HepG2 (cell line): ENCODE results near the gene NCR3LG1. TPM values are rescaled to one million over a fixed set of nuclear protein-coding genes. Genes with fewer than 3 reads are reported as not detected.

ENCODE experiments used
- ARNT2 ChIP-seq: sonication (generic); formaldehyde crosslinking; IDR thresholded peaks from 2 replicates; pipeline ENCODE4 v1.8.0; 2022; ENCODE audit warnings: mild to moderate bottlenecking, low read depth, missing genetic modification reagents, moderate library complexity
- ATF7 ChIP-seq, 2 experiments: fragments of 450-650 bp in 1 of 2; sonication (generic) in 1 of 2; formaldehyde crosslinking in 1 of 2; IDR thresholded peaks; 2 replicates each; pipeline versions ENCODE4 v1.4.0 to v1.6.1; 2016 to 2020; ENCODE audit warnings: antibody characterized with exemption in 1 of 2, mild to moderate bottlenecking in 1 of 2, missing genetic modification reagents in 1 of 2
- CHD2 ChIP-seq: IDR thresholded peaks from 2 replicates; pipeline ENCODE4 v1.6.1; 2011; ENCODE audit warnings: low read depth, low read length, improper control_type of control experiment
- CSRNP1 ChIP-seq: sonication (generic); formaldehyde crosslinking; IDR thresholded peaks from 2 replicates; pipeline ENCODE4 v1.8.1; 2023; ENCODE audit warnings: mild to moderate bottlenecking, missing genetic modification reagents
- DDIT3 ChIP-seq: sonication (generic); formaldehyde crosslinking; IDR thresholded peaks from 2 replicates; pipeline ENCODE4 v1.4.0; 2020; ENCODE audit warnings: mild to moderate bottlenecking, missing genetic modification reagents
- KDM4B ChIP-seq: sonication (generic); formaldehyde crosslinking; IDR thresholded peaks from 2 replicates; pipeline ENCODE4 v1.4.0; 2020; ENCODE audit warnings: missing genetic modification reagents
- KLF12 ChIP-seq: sonication (generic); formaldehyde crosslinking; IDR thresholded peaks from 2 replicates; pipeline ENCODE4 v1.4.0; 2020; ENCODE audit warnings: missing genetic modification reagents, borderline replicate concordance
- MAX ChIP-seq: IDR thresholded peaks from 2 replicates; pipeline ENCODE4 v1.6.1; 2012; ENCODE audit warnings: inconsistent platforms
- MIXL1 ChIP-seq: IDR thresholded peaks from 2 replicates; pipeline ENCODE4 v1.6.1; 2016
- PPARG ChIP-seq: conservative IDR thresholded peaks from 2 replicates; pipeline ENCODE4 v1.6.1; 2016; ENCODE audit warnings: missing biosample characterization, missing genetic modification reagents
- REPIN1 ChIP-seq: sonication (generic); formaldehyde crosslinking; IDR thresholded peaks from 2 replicates; pipeline ENCODE4 v1.8.0; 2022; ENCODE audit warnings: missing genetic modification reagents, low read depth, mild to moderate bottlenecking, borderline replicate concordance
- ZBTB7B ChIP-seq: sonication (generic); formaldehyde crosslinking; IDR thresholded peaks from 2 replicates; pipeline ENCODE4 v1.4.0; 2020; ENCODE audit warnings: missing genetic modification reagents
- ZHX1 ChIP-seq: sonication (generic); formaldehyde crosslinking; IDR thresholded peaks from 2 replicates; pipeline ENCODE4 v1.8.1; 2022; ENCODE audit warnings: low read depth, mild to moderate bottlenecking, missing genetic modification reagents
- ZKSCAN5 ChIP-seq: sonication (generic); formaldehyde crosslinking; IDR thresholded peaks from 2 replicates; pipeline ENCODE4 v1.5.1; 2020; ENCODE audit warnings: mild to moderate bottlenecking, missing genetic modification reagents
- ZNF329 ChIP-seq: sonication (generic); formaldehyde crosslinking; IDR thresholded peaks from 2 replicates; pipeline ENCODE4 v1.9.0; 2021; ENCODE audit warnings: low read depth, mild to moderate bottlenecking, missing genetic modification reagents
- ZNF556 ChIP-seq: sonication (generic); formaldehyde crosslinking; IDR thresholded peaks from 2 replicates; pipeline ENCODE4 v1.4.0; 2020; ENCODE audit warnings: mild to moderate bottlenecking, missing genetic modification reagents, borderline replicate concordance
- ZNF563 ChIP-seq: sonication (generic); formaldehyde crosslinking; IDR thresholded peaks from 2 replicates; pipeline ENCODE4 v1.8.0; 2022; ENCODE audit warnings: mild to moderate bottlenecking, moderate library complexity, missing genetic modification reagents
- ZNF687 ChIP-seq: sonication (generic); formaldehyde crosslinking; IDR thresholded peaks from 2 replicates; pipeline ENCODE4 v1.5.1; 2020; ENCODE audit warnings: mild to moderate bottlenecking, missing genetic modification reagents, moderate library complexity
- ZNF768 ChIP-seq: sonication (generic); formaldehyde crosslinking; IDR thresholded peaks from 2 replicates; pipeline ENCODE4 v1.4.0; 2020; ENCODE audit warnings: missing genetic modification reagents
- polyA plus RNA-seq, 8 experiments: library from polyadenylated mRNA; depleted of rRNA in 3 of 8; stranded (reverse) in 7 of 8; unstranded in 1 of 8; fragments of >200 nt; fragmentation: Illumina TruSeq in 4 of 8; extraction: Trizol in 4 of 8; gene quantifications; 2 replicates each; pipeline versions ENCODE4 v1.2.1 to v1.2.3, GENCODE V29; 2011 to 2016; ENCODE audit warnings: low read depth in 4 of 8, missing spikeins in 1 of 8, mixed read lengths in 1 of 8; ENCODE audit not compliant: insufficient read depth in 1 of 8
- total RNA-seq, 5 experiments: library from RNA; depleted of rRNA; stranded (reverse); fragments of >200 nt; fragmentation: Illumina TruSeq; extraction: Trizol; gene quantifications; 2 replicates each; pipeline ENCODE4 v1.2.3, GENCODE V29; 2016; ENCODE audit warnings: low read depth in 1 of 5

NCR3LG1 gene
- total and polyA plus RNA-seq, 2 of the 13 experiments (the other 11 are each of a cell fraction or from before 2014, with no cell fraction given), result 16.1 to 25.1 TPM

GRCh38 chr11:17389211-17389956, 37.8 kb downstream of the NCR3LG1 start (continued):
- TF ChIP-seq ZNF556 (0 out of 2 replicates have a peak, but pooled peaks have one; percentile 69), KDM4B (CRISPR knock-in tag) (0 out of 2 replicates have a peak, but pooled peaks have one; percentile 15), CSRNP1 (CRISPR knock-in tag) (0 out of 2 replicates have a peak, but pooled peaks have one; percentile 45), MIXL1 (0 out of 2 replicates have a peak, but pooled peaks have one; percentile 16), ZNF687 (CRISPR knock-in tag) (peak; percentile 43; the same call in 1 of the 2 replicates), ZKSCAN5 (CRISPR knock-in tag) (no peak), ZNF768 (peak; percentile 42; the same call in 1 of the 2 replicates), ZBTB7B (CRISPR knock-in tag) (0 out of 2 replicates have a peak, but pooled peaks have one; percentile 0), ZNF563 (CRISPR knock-in tag) (peak; percentile 43; the same call in 1 of the 2 replicates), MAX (0 out of 2 replicates have a peak, but pooled peaks have one; percentile 61), KLF12 (CRISPR knock-in tag) (peak; percentile 51; the same call in 1 of the 2 replicates), ZNF329 (CRISPR knock-in tag) (no peak), ATF7 (IDR thresholded peaks at IDR 0.05) (no peak), ATF7 (CRISPR knock-in tag; IDR thresholded peaks at IDR 0.05) (0 out of 2 replicates have a peak, but pooled peaks have one; percentile 20), ARNT2 (0 out of 2 replicates have a peak, but pooled peaks have one; percentile 21), ZHX1 (CRISPR knock-in tag) (no peak), PPARG (CRISPR knock-in tag) (peak; percentile 28; the same call in 1 of the 2 replicates), DDIT3 (CRISPR knock-in tag) (no peak), CHD2 (peak; percentile 56; the same call in 1 of the 2 replicates), REPIN1 (peak; percentile 42)
